Left colon (tissue), 2 donors: ENCODE measurements around the gene CTNNA3. TPM values are rescaled to one million over a fixed set of nuclear protein-coding genes. Genes with fewer than 3 reads are reported as not detected.
A peak's percentile ranks its signal among the peaks of the same experiment; 100 is the strongest.

ENCODE experiments used
- ATAC-seq: fragments of 200-7000 bp; cut with Tn5 transposase; one replicate; pipeline ENCODE4 v1.9.1; 2020; ENCODE audit warnings: mild to moderate bottlenecking, moderate library complexity
- DNase-seq, 2 donors: peaks; one replicate each; pipeline ENCODE4 v3.0.0-alpha.2; 2020
- intact Hi-C, 2 donors: fragments of 100-400 bp; cut with DNase I in 1 of 2; cut with micrococcal nuclease in 1 of 2; formaldehyde crosslinking; loops; one replicate each; pipeline versions ENCODE4 v1.11.2 to v1.14.0; 2022; cut with DNase I, micrococcal nuclease
- total RNA-seq, 2 donors: library from RNA; stranded (reverse); fragmentation: NEBNext Ultra II Directional; extraction: Animal tissue kit (Norgen Biotek cat#: 25700); gene quantifications; one replicate each; pipeline ENCODE4 v1.2.1, GENCODE V29; 2021
- donor health status: DM: no; HTN: no; CAD: no.
- donor health status: DM: yes; HTN: yes; CAD: no.

CTNNA3 gene
- total RNA-seq, 2 donors from 2014 or later: 0.21 to 1.0 TPM

DNA sequence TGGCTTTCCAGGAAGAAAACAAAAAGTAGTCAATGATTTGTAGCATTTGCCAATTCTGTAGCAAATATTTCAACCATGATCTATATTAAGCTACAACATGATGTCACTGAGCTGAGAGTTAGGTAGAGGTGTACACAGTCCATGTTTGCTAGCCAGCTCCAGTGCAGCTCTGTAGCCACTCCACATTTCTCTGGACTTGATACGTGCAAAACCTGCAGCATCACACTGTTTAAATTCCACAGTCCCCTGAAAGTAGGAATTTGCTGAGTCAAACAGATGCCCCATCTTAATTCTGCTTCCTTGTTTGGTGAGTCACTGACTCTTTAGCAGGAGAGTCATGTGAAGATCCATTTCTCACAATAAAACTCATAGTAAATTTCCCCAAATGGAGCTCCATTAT lies 859.9 kb downstream of the CTNNA3 start:
- ATAC-seq (peak; percentile 50), DNase-seq (no peak)
- intact Hi-C loops: no loop called here

DNA sequence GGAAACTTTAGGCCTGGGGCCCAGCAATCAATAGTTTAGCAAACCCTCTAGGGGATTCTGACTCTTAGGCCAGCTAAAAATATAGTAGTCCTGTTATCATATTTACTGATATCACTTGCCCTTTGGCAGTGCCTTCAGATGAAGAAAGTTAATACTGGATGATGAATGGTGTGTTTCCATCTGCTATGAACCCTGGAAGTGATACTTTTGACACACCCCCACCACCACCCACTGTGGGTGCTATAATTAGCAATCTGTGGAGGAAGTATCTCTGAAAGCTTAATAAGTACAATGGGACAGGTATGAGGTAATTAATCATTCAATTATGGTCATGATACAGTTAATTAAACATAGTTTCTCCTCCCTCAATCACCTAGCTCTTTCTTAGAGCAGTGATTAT lies 860.6 kb downstream of the CTNNA3 start:
- intact Hi-C loops: no loop called here
- peak; percentile 50 for ATAC-seq
- no peak for DNase-seq

DNA sequence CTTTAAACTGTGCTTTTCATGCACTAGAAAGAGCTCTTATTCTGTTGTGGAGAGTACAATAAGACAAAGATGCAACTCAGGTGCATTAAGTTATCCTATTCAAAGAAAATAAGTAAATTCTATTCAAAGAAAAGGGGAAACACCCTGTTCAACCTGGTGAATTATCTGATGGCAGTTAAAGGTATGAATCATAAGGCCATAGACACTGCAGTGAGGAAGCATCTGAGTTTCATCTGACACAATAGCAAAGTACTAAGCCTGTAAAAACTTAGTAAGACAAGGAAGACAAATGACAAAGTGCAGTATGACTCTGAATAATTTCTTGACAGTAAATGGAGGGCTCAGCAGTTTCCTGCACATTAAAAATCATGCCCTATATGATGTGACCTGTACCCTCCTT lies 861.2 kb downstream of the CTNNA3 start:
- ATAC-seq (peak; percentile 96), DNase-seq (no peak)
- intact Hi-C loops: no loop called here

DNA sequence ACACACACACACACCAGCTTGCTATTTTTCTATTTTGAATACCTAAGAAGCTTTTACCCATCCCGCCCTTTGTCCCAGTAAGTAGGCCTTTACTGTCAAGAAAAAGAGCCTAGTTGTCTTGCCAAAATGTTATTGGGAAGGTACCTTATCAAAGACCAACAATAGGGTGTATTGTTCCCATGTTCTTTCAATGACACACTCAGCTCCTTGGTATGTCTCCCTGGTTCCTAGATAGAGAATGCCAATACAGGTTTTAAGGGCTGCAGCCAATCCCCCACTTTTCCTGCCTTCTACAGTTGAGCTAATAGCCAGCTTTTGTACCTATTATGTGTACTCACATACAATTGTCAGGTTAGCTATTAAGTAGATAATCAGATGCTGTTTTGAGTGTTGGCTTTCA lies 862.1 kb downstream of the CTNNA3 start:
- no peak for DNase-seq
- intact Hi-C loops: no loop called here
- ATAC-seq: no peak

DNA sequence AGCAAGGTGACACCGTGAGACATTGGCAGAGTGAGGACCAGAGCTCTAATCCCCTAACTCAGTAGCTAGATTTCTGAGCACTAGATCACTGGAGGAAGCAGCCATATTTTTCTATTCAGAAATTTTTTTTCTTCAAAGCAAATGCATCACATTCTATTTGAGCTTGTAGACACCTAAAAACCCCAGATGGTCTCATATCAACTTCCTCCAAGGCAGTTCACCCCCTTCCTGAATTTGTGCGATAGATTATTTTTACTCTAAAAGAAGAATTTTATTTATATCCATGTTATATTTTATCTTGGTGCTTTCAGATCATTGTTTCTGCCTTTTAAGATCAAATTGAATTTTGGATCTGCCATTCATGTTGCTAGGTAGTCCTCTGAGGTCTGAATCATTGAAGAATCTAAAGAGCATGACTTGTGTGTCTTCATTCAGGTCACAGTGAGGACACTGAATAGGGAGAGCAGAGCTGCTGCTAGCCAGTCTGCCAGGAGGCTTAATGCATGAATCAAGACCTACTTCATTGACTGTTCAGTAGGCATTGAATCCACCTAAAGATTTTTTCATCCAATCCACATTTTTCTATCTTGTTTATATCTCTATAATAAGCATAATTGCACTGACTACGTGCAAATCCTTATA lies 863.1 kb downstream of the CTNNA3 start:
- intact Hi-C loops: no loop called here
- no peak for DNase-seq
- ATAC-seq: no peak

DNA sequence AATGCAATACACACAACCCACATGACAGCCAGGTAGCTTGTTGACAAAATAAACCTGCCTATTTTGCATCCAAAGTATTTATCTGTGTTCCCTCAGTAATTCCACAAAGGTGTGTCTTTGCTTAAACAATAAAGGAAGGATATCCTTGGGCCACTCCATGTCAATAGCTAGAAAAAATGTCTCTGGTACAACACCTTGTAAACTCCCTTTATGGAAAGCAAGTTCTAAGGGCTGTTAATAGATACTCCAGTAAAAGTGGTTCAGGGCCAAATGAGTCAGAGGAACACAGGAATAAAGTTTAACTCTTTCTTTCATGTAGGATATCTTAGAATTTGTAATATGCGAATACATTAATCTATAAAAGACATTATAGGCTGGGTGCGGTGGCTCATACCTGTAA lies 867.0 kb downstream of the CTNNA3 start:
- DNase-seq (no peak), ATAC-seq (peak; percentile 96)
- intact Hi-C loops: no loop called here

DNA sequence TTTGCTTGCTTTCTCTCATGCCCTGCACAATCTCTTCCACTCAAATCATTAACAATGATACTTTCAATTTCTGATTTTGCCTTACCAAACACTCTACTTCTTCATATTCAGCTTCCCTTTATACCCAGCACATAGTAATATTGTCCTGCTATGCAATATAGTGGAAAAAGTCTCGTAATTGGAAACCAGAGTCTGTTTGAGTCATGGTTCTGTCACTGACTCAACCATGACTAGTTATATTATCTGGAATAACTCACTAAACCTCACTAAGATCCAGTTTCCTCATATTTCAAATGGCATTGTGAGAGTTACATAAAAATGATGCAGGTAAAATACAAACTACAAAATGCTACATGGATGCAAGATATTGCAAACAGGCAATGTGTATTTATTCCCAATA lies 868.6 kb downstream of the CTNNA3 start:
- DNase-seq (no peak), ATAC-seq (no peak)
- intact Hi-C loops: no loop called here

DNA sequence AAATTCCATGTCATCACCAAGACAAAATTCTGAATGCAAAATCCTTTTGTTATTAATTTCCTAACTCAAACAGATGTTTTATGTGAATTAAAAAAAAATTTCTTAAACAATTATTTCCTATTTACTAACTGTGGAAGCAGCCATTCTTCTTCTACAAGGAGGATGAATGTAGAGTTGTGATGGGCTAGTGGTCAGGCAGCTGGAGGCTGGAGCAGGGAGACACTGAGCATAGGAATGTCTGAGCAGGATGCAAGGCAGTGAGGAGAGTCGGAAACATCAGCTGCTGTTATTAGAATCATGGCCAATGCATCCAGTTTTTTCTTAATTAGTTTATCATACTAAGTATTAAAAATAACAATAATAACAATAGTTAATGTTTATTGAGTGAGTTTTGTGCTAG lies 872.7 kb downstream of the CTNNA3 start:
- ATAC-seq (no peak), DNase-seq (no peak)
- intact Hi-C loops: no loop called here

DNA sequence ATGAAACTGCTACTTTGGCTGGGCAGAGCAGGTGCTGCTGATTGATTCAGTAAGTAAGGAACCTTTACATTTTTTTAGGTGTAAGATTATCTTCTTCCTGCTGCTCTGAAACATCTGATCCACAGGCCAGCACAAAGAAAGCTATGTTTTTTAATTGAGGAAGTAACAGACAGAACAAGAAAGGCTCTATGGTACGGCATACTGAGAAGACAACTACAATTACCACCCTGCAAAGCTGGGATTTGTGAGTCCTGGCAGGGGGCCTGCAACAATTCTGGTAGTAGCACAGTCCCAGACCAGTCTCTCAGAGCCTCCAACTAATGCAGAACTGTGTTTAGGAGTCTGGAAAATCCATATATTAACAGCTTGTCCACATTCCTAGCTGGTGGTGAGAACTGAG lies 873.2 kb downstream of the CTNNA3 start:
- peak in 1 of 2 donors; percentile 32 for DNase-seq
- intact Hi-C loops: no loop called here
- ATAC-seq: peak; percentile 91

DNA sequence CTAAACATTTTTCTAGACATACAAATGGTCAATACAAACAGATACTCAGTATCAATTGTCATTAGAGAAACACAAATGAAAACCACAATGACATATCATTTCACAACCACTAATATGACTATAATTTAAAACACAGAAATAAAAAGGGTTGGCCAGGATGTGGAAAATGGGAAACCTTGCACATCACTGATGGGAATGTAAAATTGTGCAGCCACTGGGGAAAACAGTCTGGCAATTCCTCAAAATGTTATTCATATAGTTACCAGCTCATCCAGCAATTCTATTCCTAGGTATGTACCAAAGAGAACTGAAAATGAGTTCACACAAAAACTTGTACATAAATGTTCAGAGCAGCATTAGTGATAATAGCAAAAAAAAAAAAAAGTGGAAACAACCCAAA lies 876.3 kb downstream of the CTNNA3 start:
- no peak for DNase-seq
- intact Hi-C loops: no loop called here
- ATAC-seq: no peak

DNA sequence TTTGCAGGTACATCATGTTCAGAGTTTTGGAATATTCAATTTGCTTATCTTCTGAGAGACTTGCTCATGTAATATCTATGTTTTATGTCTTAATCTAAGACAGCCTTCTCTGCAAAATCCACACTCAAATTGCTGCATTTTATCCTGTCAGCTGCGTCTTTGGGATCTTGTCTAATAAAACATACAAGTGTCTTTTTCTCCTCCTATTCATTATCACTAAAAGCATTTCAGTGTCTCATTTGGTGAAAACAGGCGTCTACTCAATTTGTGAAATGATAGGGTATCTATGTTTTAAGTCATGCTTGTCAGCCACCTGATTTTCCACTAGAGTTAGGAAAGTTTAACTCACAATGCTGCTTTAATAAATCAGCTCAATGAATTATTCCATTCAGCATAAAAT lies 882.9 kb downstream of the CTNNA3 start:
- DNase-seq: no peak
- ATAC-seq: no peak
- intact Hi-C loops: no loop called here

DNA sequence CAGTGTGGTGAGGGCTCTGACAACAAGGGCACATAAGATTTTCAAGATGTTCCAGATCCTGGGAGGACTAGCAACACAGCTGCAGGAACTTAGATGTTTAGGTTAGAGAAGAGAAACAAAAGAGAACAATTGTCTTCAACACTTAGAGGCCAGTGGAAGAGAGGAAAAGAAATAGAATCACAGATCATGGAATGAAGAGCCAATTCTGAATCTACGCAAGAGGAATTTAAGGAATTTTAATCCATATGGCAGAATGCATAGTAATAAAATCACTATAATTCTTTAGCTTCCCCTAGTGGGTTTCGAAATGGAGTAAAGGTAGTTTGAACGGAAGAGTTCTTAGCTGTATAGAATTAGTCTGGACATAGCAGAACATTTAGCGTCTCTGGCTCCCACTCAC lies 884.8 kb downstream of the CTNNA3 start:
- ATAC-seq: no peak
- DNase-seq: no peak
- intact Hi-C loops: no loop called here

DNA sequence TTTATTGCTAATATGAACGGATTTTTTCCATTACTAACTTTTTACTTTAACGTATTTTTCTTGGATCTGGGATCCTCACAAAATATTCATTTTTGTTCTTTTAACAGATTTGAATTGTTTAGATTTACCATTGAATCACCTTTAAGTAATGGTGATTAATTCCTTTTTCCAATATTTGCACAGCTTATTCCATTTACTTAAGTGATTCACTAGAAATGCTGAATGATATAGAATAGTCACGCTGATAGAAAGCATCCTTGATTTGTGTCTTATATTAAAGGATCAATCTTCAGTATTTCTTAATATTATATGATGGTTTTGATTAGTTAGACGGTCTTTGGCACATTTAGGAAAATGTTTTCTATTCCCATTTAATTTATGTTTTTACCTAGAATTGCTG lies 886.6 kb downstream of the CTNNA3 start:
- intact Hi-C loops: no loop called here
- ATAC-seq (no peak), DNase-seq (no peak)

DNA sequence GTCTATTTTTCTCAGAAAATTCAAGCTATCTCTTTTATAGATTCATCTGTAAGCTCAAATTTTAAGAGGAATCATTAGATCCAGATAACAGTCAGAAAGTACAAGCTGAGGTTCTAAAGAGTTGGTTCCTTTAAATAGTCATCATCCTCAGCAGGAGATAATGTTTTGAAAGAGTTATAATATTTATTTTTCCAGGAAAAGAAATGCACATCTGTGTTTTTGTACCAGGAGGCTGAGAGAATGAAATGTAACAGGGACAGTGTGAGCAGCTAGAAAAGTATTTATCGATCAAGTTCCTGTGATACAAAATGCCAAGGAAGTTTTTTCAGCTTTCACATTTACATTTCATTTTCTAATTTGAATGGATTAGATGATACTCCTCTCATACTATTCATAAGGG lies 890.4 kb downstream of the CTNNA3 start:
- intact Hi-C loops: no loop called here
- ATAC-seq (no peak), DNase-seq (no peak)

DNA sequence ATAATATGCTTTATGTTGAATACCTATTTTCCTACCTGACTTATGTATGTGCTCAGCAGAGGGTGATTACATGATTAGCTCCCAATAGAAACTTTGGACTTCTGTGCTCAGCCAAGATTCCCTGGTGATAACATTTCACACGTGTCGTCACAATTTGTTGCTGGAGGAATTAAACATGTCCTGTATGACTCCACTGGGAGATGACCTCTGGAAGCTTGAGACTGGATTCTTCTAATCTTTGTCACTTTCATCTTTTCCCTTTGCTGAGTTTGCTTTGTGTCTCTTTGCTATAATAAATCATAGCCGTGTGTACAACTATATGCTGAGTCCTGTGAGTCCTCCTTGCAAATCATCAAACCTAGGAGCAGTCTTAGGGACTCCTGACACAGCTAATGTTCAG lies 891.0 kb downstream of the CTNNA3 start:
- DNase-seq (no peak), ATAC-seq (peak; percentile 41)
- intact Hi-C loops: no loop called here

DNA sequence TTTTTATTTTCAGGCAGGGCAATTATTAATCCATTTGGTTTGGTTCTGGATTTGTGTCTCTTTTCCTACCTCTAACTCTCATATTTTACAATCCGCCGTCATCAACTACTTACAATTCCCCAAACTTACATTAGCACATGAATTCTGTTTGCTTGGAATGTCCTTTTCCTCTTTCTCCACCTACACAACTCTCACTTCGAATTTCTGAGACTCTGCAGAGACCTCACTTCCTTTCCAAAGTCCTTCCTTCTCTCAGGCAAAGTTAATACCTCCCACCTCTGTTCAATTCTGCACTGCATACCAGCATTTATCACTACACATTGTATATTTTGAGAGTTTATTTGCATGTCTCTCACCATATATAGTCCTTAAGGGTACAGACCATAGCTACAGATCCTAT lies 892.8 kb downstream of the CTNNA3 start:
- intact Hi-C loops: no loop called here
- no peak for DNase-seq
- no peak for ATAC-seq

DNA sequence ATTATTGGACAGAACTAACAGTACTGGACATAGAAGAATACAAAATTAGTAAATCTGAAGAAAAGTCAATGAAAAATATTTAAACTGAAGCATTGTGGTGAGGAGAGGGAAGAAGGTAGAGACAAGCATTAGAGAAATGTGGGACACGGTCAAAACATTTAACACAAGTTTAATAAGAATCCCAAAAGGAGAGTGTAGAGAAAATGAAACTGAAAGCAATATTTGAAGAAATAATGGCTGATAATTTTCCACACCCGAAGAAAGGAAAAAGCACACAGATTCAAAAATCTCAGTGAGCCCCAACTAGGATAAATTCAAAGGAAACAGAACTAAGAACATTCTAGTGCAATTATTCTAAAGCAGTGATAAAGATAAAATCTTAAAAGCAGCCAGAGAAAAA lies 896.5 kb downstream of the CTNNA3 start:
- ATAC-seq (no peak), DNase-seq (no peak)
- intact Hi-C loops: no loop called here

DNA sequence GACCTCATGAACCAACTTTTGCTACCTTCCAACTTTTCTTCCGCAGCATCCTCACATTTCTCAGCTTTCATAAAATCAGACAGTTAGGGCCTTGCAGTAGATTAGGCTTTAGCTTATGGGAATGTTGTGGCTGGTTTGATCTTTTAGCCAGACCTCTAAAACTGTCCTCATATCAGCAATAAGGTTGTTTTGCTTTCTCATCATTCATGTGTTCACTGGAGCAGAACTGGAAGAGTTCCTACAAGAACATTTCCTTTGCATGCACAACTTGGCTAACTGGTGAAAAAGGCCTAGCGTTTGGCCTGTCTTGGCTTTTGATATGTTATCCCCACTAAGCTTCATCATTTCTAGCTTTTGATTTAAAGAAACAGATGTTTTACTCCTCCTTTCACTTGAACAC lies 900.1 kb downstream of the CTNNA3 start:
- DNase-seq (no peak), ATAC-seq (no peak)
- intact Hi-C loops: no loop called here

DNA sequence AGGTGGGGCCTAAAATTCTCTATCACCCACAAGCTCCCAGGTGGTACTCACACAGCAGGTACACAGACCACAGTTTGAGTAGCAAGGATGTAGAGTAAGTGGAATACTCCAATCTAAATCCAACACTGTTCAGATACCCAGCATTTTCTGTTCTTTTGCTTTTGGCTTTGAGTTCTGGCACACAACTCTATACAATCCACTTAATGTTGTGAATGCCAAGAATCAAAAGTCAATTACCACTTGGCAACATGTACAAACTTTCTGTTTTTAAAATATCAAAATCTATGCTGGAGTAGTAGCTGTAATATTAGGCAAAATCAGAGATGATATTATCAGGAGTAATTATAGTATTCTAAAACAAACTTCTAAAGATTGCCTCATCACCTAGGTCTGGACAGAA lies 903.6 kb downstream of the CTNNA3 start:
- intact Hi-C loops: no loop called here
- ATAC-seq (no peak), DNase-seq (no peak)

DNA sequence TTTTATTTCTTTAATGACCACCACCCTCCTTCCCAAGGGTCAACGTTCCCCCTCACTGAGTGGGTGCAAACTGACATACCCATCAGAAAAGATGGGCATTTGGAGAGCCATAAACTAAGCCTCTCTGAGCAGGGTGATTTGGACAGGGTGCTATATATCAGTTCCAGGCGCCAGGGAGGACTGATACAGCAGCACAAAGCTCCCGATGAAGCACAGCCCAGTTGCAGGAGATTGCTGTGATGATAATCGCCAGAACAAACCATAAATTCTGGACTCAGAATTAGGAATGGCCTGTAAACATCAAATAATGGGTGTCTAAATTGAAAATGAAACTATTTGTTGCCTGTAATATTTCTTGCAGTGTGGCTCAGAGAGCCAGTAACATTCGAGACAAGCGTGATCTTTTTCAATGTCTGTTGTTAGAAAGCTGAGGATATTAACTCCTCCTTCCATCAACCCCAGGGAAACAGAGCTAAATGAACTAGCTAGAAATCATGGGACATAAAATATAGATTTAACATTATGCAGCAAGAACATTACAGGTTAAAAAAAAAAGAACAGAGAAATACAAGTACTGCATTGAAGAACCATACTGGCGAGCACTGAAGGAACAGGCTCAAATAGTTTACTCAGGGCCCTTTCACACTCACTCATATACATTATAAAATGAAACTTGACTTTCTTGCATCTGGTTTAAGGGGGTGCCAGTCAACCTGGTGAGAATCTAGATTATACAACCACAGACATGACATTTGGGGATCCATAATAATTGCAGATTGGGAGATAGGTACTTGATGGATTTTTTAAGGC lies 907.6 kb downstream of the CTNNA3 start:
- DNase-seq (no peak), ATAC-seq (no peak)
- intact Hi-C loops: no loop called here

DNA sequence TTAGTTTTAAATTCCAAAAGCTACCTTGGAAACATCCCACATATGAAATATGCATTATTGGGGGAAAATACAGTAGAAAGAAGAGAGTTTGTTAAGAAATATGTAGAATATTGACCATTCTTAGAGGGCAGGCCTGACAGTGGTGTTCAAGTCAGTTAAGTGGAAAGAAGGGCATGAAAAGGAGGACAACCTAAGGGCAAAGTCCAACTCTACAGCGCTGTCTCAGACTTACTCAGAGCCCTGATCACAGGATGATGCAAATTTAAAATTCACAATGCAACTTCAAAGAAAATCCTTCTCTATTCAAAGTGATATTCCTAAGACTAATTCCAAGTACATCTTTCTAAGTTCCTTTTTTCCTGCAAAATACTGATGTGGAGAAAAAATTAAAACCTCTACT lies 909.3 kb downstream of the CTNNA3 start:
- intact Hi-C loops: no loop called here
- no peak for ATAC-seq
- no peak for DNase-seq
